Stimulated activated CD8-positive, alpha-beta memory T cell treated with anti-CD3 and anti-CD28 coated beads, Interleukin-12 subunit alpha, Interleukin-12 subunit beta, amount 100 ng/mL, for 1 hour (primary cell): Measurements from ENCODE around the gene RAPGEF6.
"Not testable (repeated sequence)": the region's sequence is repeated elsewhere in the genome, so short reads cannot be mapped to it uniquely, and the experiment has no call there.

Experiments used
- DNase-seq: peaks from one replicate; pipeline ENCODE4 v3.0.0-alpha.2; 2020; ENCODE audit warnings: low read depth

RAPGEF6 gene

GRCh38 chr5:131423056-131423455 lies 212.0 kb downstream of the RAPGEF6 start:
- no peak for DNase-seq

- no peak for DNase-seq
These were observed 215.2 kb downstream of the RAPGEF6 start for GRCh38 chr5:131419877-131420276.

- DNase-seq: no peak
These were observed 216.2 kb downstream of the RAPGEF6 start for GRCh38 chr5:131418846-131419245.

GRCh38 chr5:131417240-131417869 lies 217.7 kb downstream of the RAPGEF6 start:
- DNase-seq: peak; percentile 84

- DNase-seq: no peak
These were observed 218.3 kb downstream of the RAPGEF6 start for GRCh38 chr5:131416729-131417128.

GRCh38 chr5:131413605-131414559 lies 221.1 kb downstream of the RAPGEF6 start:
- no peak for DNase-seq

- no peak for DNase-seq
These were observed 227.9 kb downstream of the RAPGEF6 start for GRCh38 chr5:131406975-131407638.

- no peak for DNase-seq
These were observed 229.0 kb downstream of the RAPGEF6 start for GRCh38 chr5:131406076-131406475.

- DNase-seq: no peak
These were observed 229.4 kb downstream of the RAPGEF6 start for GRCh38 chr5:131405674-131406073.

- no peak for DNase-seq
These were observed 234.4 kb downstream of the RAPGEF6 start for GRCh38 chr5:131400585-131400984.

- DNase-seq: not testable (repeated sequence)
These were observed 236.0 kb downstream of the RAPGEF6 start for GRCh38 chr5:131399007-131399406.

GRCh38 chr5:131396630-131397273 lies 238.3 kb downstream of the RAPGEF6 start:
- DNase-seq: no peak

GRCh38 chr5:131396015-131396414 lies 239.0 kb downstream of the RAPGEF6 start:
- no peak for DNase-seq

- DNase-seq: peak; percentile 27
These were observed 240.9 kb downstream of the RAPGEF6 start for GRCh38 chr5:131394128-131394527.

- DNase-seq: no peak
These were observed 241.5 kb downstream of the RAPGEF6 start for GRCh38 chr5:131393498-131393968.

- no peak for DNase-seq
These were observed 242.4 kb downstream of the RAPGEF6 start for GRCh38 chr5:131392466-131393095.

- no peak for DNase-seq
These were observed 245.2 kb downstream of the RAPGEF6 start for GRCh38 chr5:131389869-131390265.

- DNase-seq: no peak
These were observed 245.7 kb downstream of the RAPGEF6 start for GRCh38 chr5:131389096-131389868.

GRCh38 chr5:131387255-131387654 lies 247.8 kb downstream of the RAPGEF6 start:
- DNase-seq: no peak

GRCh38 chr5:131386779-131387178 lies 248.2 kb downstream of the RAPGEF6 start:
- no peak for DNase-seq

GRCh38 chr5:131386124-131386523 lies 248.9 kb downstream of the RAPGEF6 start:
- no peak for DNase-seq
